Activated T-cell treated with anti-CD3 and anti-CD28 coated beads, Interleukin-2, amount 50 U/mL, for 1 hour (primary cell): ENCODE data around the gene IRS1.

ENCODE experiments used
- DNase-seq: peaks from one replicate; pipeline ENCODE4 v3.0.0-alpha.2; 2020

IRS1 gene

GRCh38 chr2:226683196-226683595, 116.4 kb downstream of the IRS1 start:
- no peak for DNase-seq
